ENCODE measurements around the gene ANKRD12.

The ANKRD12 gene

DNA sequence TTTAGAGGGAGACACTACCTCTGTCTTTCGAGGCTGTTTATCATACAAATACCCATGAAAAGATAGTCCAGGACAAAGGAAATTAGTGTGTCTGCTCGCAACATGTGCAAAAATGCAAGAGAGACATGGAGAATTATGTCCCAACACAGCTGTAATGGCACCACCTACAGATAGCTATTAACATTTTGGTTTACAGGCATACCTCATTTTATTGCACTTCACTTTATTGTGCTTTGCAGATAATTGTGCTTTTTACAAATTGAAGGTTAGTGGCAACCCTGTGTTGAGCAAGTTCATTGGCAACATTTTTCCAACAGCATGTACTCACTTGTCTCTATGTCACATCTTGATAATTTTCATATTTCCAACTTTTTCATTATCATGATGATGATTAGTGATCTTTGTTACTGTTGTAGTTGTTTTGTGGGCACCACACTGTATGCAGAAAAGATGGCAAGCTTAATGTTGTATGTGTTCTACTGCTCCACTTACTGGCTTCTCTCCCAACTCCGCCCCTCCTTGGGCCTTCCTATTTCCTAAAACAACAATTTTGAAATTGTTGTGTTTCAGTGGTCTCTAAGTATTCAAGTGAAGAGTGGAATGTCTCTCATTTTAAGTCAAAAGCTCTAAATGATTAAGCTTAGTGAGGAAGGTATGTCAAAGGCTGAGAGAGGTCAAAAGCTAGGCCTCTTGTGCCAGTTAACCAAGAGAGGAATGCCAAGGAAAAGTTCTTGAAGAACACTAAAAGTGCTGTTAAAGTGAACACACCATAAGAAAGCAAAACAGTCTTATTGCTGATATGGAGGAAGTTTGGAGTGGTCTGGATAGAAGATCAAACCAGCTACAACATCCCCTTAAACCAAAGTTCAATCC lies 52.0 kb downstream of the ANKRD12 start:
- DNase-seq = no peak

DNA sequence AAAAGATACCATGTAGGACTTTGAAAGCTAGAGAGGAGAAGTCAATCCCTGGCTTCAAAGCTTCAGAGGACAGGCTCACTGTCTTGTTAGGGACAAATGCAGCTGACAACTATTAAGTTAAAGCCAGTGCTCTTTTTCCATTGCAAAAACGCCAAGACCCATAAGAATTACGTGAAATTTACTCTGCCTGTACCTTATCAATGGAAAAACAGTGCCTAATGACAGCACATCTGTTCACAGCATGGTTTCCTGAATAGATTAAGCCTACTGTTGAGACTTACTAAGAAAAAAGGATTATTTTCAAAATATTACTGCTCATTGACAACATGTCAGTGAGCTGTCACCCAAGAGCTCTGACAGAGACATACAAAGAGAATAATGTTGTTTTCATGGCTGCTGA lies 52.9 kb downstream of the ANKRD12 start:
- DNase-seq = no peak

DNA sequence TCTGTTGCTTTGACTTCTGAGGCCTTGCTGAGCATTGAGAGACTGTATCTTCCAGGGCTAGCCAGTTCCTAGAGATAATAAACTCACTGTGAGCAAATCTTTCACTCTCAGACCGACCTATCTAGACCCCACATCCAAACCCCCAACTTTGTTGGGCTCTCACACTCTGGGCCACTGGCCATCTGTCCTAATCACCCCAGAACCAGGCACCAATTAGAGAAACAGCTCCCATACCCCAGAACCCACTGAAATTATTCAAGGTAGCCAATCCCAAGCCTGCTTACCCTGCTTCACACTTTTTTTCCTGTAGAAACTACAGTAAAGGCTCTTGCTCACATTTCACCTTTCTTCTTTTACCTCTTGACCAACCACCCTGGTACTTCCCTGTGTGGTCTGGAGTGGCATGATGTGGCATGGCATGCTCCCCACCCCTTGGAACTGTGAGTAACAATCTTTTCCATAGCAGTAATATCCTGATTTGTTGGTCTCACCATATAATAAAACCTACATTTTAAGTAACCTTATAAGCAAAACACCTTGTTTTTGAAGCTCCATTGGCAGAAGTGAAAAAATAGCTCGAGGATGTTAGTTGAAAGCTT lies 55.2 kb downstream of the ANKRD12 start:
- DNase-seq = no peak

DNA sequence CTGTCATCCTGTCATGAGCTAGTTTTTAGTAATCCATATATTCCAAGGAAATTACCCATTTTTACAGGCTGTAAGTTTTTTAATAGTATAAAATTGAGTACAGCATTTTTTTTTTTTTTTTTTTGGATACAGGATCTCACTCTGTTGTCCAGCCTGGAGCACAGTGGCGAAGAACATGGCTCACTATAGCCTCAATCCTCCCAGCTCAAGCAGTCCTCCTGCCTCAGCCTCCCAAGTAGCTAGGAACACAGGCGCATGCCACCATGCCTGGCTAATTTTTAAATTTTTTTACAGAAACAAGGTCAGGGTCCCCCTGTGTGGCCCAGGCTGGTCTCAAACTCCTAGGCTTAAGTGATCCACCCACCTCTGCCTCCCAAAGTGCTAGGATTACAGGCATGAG lies 56.5 kb downstream of the ANKRD12 start:
- DNase-seq = no peak

DNA sequence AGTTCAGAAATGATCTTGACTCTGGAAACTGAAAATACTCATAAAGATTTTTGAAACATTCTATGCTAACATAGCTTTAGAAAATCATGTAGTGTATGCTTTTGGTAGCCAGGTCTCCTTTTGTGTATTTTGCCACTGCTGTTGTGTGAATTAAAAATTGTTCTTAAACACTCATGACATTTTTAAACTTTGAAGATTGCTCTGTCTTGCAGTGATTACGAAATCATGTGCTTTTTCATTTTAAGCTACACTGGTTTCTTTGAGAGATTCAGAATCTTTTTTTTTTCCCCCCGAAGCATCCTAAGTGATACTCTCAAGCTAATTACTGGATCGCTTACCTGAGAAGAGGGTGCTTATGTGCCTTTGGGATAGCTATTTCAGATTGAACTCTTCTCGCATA lies 60.0 kb downstream of the ANKRD12 start:
- no peak for DNase-seq

DNA sequence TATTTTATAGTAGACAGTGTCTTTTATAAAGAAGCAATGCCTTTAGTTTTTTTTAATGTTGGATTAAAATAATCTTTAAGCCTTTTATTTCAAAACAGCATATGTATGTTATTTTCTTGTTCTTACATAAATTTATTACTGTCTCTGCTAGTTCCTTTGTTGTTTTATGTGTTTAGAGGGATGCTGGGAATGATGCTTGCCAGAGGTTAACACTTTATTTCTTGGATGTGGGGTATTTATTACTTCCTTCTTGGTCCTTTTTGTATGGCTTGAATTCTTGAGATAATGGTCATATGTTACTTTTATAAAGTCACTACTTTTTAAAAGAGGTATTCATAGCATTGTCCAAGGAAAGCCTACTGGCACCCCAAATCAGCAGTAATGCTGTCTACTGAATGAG lies 63.1 kb downstream of the ANKRD12 start:
- DNase-seq = no peak

DNA sequence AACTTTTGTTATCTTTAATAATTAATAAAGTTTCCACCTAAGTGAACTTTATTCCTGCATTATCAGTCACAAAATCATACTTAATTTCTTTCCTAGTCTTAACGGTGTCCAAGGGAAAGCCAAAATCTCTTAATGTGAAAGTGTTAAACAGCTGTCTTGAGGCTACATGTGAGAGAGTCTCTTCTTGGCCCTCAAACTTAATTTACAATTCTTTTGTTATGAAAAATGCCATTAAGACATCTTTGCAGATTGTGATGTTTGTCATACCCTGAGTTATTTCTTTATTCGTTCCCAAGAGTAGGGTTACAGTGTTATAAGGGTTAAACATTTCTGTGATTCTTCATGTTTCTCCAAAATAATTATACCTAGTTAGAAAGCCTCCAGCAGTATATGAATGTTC lies 64.6 kb downstream of the ANKRD12 start:
- no peak for DNase-seq

DNA sequence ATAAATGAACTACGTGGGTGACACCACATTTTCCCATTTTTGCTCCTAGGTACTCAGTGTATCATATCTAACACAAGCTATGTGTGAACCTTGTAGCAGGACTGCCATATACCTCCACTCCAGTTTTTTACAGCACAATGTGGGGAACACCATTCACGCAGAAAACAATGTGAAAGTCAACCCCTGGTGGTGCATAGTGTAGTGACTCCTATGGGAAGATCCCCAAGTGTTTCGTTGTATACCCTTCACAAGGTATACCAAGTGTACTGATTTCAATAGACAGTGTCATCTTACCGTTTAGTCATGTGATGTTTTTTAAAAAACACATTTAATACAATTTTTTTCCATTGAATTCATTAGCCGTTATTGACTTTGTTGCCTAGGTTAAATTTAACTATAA lies 68.1 kb downstream of the ANKRD12 start:
- no peak for DNase-seq

DNA sequence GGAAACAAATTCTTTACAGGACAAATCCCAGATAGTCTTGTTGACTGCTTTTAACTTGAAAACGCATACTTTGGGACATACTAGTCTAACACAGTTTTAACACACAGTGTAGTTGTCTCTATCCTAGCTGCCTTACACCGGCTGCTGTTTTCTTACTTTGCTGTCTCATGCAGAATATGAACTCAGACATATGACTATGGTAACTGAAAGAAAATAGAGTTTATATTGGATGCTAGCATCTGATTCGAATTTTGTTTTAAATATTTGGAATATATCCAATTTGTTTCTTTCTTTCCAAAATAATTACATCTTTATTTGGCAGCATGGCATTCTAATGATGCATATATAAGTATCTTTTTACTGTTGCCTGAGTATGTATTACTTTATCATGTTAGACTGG lies 69.8 kb downstream of the ANKRD12 start:
- DNase-seq = no peak

DNA sequence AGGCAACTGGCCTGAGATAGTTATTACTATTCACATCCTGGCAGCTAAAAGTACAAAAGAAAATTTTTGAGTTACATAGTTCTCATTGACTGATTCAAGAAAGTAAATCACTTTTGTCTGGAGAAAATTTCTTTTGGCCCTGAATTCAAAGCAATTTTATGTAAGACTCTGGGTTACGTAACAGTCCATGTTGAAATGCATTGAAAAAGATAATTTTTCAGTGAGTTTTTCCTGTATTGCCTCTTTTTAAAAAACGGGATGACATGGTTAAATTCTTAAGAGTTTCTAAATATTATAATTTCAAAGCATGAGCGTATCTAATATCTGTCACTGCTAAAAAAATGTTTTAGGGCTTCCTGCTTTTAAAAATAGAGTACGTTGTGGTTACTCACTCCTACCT lies 72.7 kb downstream of the ANKRD12 start:
- no peak for DNase-seq

DNA sequence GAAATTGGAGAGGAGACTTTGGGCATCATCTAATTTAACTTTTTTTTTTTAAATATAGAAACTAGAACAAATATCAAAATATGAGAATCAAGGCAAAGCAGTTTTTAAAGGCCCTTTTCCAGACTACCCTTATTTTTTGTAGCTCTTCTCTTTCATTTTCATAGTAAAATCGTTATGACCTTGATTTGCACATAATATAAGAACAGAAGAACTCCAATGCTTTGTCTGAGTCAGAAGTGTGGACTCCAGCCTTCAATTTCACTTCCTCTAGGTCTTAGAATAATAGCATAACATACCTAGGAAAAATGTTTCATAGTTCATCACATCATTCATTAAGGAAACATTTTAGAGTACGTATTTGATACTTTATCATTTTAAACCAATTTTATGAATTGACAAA lies 74.4 kb downstream of the ANKRD12 start:
- DNase-seq = no peak

DNA sequence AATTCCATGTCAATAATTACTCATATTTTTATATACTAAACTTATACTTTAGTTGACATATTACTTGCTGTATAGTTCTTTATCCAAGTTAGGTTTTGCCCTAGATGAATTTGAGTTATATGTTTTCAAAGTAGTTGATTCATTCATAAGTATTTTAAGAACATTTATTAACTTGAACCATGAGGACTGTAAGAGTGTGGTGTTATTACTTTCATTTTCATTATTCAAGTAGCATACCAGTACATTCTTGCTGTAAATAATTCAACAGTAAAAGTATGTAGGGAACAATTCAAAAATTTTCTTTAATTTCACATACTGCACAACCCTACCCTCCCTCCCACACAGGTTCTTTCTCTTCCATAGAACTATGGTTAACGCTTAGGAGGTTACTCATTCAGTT lies 75.4 kb downstream of the ANKRD12 start:
- DNase-seq = no peak

DNA sequence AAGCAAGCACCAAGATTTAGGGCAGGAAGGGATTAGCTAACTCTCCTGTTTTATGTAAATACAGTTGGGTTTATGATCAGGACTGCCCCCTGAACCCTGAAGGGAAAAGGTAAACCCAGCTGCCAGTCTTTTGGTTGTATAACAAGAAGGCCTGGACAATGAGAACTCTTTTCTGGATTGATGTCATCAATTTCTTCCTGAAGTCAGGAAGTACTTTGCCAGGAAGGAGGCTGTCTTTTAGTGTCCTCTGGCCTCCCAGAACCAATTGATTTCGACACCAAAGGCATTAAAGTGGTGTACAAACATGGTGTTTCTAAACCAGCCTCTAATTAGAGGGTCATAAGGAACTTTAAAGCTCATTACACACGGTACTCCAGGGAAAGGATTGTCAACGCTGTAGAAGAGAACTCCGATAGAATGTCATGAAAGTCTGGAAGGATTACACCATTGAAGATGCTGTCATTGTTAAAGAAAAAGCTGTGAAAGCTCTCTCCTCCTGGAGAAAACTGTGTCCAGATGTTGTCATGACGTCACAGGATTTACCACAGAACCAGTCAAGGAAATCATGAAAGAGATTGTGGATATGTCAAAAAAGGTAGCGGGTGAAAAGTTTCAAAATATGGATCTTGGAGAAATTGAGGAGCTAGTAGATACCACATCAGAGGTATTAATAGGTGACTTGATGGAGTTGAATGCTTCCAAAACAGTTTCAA lies 78.8 kb downstream of the ANKRD12 start:
- DNase-seq = no peak

DNA sequence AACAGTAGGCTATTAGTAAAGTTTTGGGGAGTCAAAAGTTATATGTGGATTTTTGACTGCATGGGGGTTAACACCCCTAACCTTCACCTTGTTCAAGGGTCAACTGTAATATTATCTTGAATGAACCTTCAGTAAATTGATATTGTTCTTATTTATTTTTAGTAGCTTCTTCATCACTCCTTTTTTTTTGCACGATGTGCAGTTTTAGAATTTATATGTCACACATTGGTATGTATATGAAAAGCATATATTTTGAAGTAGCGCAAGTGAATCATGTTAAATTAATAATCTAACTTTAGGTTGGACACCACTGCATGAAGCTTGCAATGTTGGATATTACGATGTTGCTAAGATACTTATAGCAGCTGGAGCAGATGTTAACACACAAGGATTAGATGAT lies 79.9 kb downstream of the ANKRD12 start:
- DNase-seq = no peak

DNA sequence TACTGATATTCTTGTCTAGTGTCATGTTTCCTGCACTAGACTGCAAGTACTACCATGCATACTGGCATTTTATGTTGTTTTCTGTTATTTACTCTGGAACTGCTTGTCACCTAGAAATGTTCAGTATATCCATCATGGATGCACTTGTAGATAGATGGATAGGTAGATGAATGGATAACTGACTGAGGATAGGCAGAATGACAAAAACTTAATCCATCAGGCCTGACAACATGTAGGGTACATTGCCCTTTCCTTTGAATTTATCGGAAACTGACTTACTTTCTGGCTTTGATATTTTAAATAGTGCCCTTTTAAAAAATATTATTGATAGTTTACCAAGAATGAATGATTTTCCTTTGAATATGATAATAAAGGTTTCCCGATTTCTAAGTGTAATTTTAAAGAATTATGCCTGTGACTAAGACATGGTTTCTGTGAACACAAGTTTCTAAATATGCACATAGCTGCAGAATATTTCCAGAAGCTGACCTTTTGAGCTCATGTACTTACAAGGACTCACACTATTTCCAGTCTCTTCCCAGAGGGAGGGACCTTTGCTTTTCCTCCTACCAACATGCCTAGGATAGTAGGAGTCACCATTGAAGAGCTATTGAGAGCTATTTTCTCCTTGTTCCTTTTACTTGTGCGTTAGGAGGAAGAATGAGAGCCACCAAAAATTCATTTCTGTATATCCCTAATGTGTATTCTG lies 81.3 kb downstream of the ANKRD12 start:
- DNase-seq = no peak

DNA sequence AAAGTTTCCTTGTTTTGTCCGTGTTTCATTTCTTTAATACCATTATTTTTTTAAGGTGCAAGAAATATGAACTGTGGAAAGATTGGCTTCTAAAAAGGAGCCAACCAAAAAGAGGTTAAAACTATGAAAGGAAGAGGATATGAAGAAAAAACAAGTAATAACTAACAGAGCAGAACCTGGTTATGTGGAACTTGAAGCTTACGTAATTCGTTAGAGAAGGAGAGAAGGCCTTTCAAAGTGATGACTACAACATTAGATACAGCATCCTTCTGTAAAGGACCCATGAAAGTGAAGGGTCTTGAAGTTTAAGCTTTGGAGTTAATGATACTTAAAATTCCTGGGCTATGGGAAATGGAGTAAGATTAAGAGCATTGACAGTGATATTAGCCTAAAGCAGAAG lies 84.5 kb downstream of the ANKRD12 start:
- no peak for DNase-seq

DNA sequence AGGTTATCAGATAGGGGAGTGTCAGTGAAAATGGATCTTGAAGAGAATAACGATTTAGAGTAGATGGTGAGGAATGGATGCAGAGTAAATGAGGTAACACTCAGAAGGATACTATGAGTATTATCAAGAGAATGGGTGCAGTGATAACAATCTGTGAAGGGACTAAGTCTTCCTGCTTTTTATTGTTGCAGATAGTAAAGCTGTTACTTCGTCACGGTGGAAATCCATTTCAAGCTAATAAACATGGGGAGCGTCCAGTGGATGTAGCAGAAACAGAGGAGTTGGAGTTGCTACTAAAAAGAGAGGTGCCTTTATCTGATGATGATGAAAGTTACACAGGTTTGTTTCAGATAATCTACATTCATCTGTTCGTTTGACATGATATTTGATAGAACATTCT lies 85.1 kb downstream of the ANKRD12 start:
- DNase-seq = no peak

DNA sequence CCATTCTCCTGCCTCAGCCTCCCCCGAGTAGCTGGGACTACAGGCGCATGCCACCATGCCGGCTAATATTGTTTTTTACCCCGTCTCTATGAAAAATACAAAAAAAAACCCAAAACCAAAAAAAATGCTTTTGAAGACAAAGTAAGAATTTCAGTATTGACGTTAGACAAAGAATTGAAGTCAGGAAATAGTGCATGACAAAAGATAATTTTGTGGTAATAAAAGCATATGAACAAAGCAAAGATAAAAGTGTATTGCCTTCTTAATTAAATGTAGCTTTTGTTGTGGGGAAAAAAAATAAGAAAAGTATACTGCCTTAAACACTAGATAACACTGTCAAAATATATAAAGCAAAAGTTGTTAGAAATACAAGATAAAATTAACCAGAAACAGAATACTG lies 86.8 kb downstream of the ANKRD12 start:
- DNase-seq = no peak

DNA sequence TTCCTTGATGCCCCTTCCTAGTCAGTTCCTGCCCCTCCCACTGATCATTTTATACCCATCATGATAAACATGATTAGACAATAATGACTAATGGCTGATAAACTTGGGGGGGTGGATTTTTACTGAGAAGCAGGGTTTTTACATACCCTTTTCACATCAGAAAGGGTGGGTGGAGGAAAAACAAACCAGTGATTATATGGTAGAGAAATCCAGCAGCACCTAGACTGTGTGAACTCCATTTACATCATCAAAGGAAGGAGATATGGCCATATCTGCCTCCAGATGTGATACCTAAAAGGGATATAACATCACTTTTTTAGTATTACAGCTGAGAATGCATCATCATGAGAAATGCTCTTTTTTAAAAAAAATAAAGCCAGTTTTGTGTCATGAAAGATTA lies 89.9 kb downstream of the ANKRD12 start:
- DNase-seq = no peak

DNA sequence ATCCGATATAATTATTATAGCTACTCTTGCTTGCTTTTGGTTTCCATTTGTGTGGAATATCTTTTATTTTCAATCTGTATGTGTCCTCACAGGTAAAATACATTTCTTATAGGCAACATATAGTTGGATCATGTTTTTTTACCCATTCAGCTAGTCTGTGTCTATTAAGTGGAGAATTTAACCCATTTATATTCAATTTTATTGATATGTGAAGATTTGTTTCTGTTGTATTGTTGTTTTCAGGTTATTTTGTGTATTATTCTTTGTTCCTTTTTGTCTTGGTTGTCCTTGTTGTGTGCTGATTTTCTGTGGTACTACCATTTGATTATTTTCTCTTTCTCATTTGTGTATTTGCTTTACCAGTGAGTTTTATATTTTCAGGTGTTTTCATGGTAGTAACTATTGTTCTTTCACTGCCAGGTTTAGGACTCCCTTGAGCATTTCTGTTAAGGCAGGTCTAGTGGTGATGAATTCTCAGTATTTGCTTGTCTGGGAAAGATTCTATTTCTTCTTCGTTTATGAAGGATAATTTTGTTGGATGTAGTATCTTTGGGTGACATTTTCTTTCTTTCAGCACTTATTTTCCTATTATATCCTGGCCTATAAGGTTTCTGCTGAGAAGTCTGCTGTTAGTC lies 95.4 kb downstream of the ANKRD12 start:
- DNase-seq = no peak

DNA sequence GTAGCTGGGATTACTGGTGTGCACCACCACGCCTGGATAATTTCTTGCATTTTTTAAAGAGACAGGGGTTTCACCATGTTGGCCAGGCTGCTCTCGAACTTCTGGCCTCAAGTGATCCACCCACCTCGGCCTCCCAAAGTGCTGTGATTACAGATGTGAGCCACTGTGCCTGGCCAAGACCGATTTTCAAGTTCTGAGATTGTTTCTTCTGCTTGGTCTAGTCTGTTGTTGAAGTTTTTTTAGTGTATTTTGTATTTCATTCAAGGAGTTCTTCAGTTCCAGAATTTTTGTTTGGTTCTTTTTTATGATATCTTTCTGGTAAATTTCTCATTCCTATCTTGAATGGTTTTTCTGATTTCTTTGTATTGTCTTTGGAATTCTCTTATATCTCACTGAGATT lies 96.4 kb downstream of the ANKRD12 start:
- DNase-seq = no peak

DNA sequence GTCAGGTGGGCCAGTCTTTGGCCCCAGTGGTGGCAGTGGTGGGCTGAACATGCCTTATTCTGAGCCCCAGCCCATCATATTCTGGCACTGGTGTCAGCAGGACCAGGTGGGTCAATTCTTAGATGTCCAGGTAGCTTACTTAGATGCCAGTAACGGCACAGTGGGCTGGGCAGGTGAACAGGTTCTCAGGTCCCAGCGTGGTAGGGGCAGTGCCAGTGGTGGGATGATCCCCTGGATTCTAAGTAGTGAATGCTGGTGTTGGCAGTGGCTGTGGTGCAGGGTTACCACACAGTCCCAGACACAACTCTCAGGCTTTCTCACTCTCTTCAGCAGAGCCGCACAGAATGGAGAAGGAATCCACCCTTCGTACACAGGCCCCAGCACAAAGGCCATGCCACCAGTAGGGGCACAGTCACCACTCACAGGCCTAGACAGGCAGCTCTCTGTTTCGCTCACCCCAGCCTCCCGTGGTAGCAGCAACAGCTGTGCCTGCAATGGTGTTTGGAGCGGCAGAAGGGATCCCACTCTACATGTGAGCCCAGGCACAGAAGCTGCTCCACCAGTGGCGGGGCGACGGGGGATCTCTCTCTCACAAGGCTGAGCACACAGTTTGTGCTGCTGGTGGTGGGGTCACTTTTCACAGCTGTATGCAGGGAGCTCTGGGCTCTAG lies 97.3 kb downstream of the ANKRD12 start:
- no peak for DNase-seq
